Immature natural killer cell (primary cell): Measurements from ENCODE around the gene TGFA. TPM values are rescaled to one million over a fixed set of nuclear protein-coding genes. Genes with fewer than 3 reads are reported as not detected.

Source experiments
- DNase-seq, 3 donors: peaks; one replicate each; pipeline ENCODE4 v3.0.0; 2022; ENCODE audit warnings: mixed read lengths in 1 of 3
- H3K27ac Mint-ChIP-seq, 6 donors: one replicate each; pipeline ENCODE4 v1.8.0; 2020; ENCODE audit warnings: mixed read lengths in 6 of 6, mild to moderate bottlenecking in 5 of 6, inconsistent platforms in 4 of 6, moderate library complexity in 3 of 6
- H3K27me3 Mint-ChIP-seq, 3 donors: one replicate each; pipeline ENCODE4 v1.8.0; 2020 to 2021; ENCODE audit warnings: low read depth in 3 of 3, mild to moderate bottlenecking in 3 of 3, mixed read lengths in 3 of 3, moderate library complexity in 3 of 3, inconsistent platforms in 1 of 3
- H3K36me3 Mint-ChIP-seq, 3 donors: one replicate each; pipeline ENCODE4 v1.8.0; 2020; ENCODE audit warnings: mixed read lengths in 3 of 3, inconsistent platforms in 2 of 3, mild to moderate bottlenecking in 2 of 3
- H3K4me1 Mint-ChIP-seq, 2 donors: one replicate each; pipeline ENCODE4 v1.8.0; 2020; ENCODE audit warnings: inconsistent platforms in 2 of 2, mild to moderate bottlenecking in 2 of 2, mixed read lengths in 2 of 2, moderate library complexity in 1 of 2
- H3K4me3 Mint-ChIP-seq, 5 donors: one replicate each; pipeline ENCODE4 v1.8.0; 2020; ENCODE audit warnings: mild to moderate bottlenecking in 5 of 5, mixed read lengths in 5 of 5, inconsistent platforms in 3 of 5, moderate library complexity in 3 of 5
- H3K9me3 Mint-ChIP-seq, 6 donors: one replicate each; pipeline ENCODE4 v1.8.0; 2020; ENCODE audit warnings: mild to moderate bottlenecking in 6 of 6, mixed read lengths in 6 of 6, inconsistent platforms in 4 of 6, moderate library complexity in 3 of 6
- polyA plus RNA-seq, 3 donors: library from polyadenylated mRNA; unstranded; fragments of 300-500 nt; fragmentation: Illumina TruSeq; gene quantifications; one replicate each; pipeline ENCODE4 v1.2.3, GENCODE V29; 2021

Gene TGFA
- polyA plus RNA-seq, 3 donors from 2014 or later, result 2.1 to 5.5 (median 2.6) TPM

- no peaks in the 10 kb centered on the region for H3K9me3 Mint-ChIP-seq
- no peaks in the 10 kb centered on the region for H3K4me1 Mint-ChIP-seq
- H3K27me3 Mint-ChIP-seq, result peaks cover 0 to 16% (median 4%) of the 10 kb centered on the region in 3 donors
- no peak overlapping the region for H3K27ac Mint-ChIP-seq
- no peak overlapping the region for H3K4me3 Mint-ChIP-seq
- no peaks in the 10 kb centered on the region for H3K36me3 Mint-ChIP-seq
- no peak for DNase-seq
These were observed 8.3 kb upstream of the TGFA start for GRCh38 chr2:70561893-70562292.

- H3K4me1 Mint-ChIP-seq, result peaks cover 0 to 5% of the 10 kb centered on the region in 2 donors
- DNase-seq, result no peak
- H3K4me3 Mint-ChIP-seq, result no peak overlapping the region
- no peaks in the 10 kb centered on the region for H3K9me3 Mint-ChIP-seq
- no peaks in the 10 kb centered on the region for H3K36me3 Mint-ChIP-seq
- H3K27ac Mint-ChIP-seq, result no peak overlapping the region
- H3K27me3 Mint-ChIP-seq, result peaks cover 0 to 20% (median 4%) of the 10 kb centered on the region in 3 donors
These were observed 6.8 kb upstream of the TGFA start for GRCh38 chr2:70560442-70560841.

- H3K36me3 Mint-ChIP-seq, result no peaks in the 10 kb centered on the region
- H3K4me3 Mint-ChIP-seq, result no peak overlapping the region
- H3K9me3 Mint-ChIP-seq, result no peaks in the 10 kb centered on the region
- no peak for DNase-seq
- peaks cover 1 to 7% of the 10 kb centered on the region in 2 donors for H3K4me1 Mint-ChIP-seq
- peaks cover 0 to 20% (median 4%) of the 10 kb centered on the region in 3 donors for H3K27me3 Mint-ChIP-seq
- H3K27ac Mint-ChIP-seq, result no peak overlapping the region
These were observed 6.4 kb upstream of the TGFA start for GRCh38 chr2:70560040-70560439.

GRCh38 chr2:70558195-70558808 lies 4.7 kb upstream of the TGFA start:
- Mint-ChIP-seq H3K9me3 (no peaks in the 10 kb centered on the region), H3K4me1 (peaks cover 12 to 18% of the 10 kb centered on the region in 2 donors), H3K27ac (no peak overlapping the region), H3K27me3 (peaks cover under 1 to 23% (median 6%) of the 10 kb centered on the region in 3 donors), H3K4me3 (no peak overlapping the region), H3K36me3 (no peaks in the 10 kb centered on the region)
- no peak for DNase-seq

GRCh38 chr2:70557171-70557838 lies 3.7 kb upstream of the TGFA start:
- Mint-ChIP-seq H3K36me3 (no peaks in the 10 kb centered on the region), H3K9me3 (no peaks in the 10 kb centered on the region), H3K27me3 (peaks cover 4 to 26% (median 11%) of the 10 kb centered on the region in 3 donors), H3K4me3 (no peak overlapping the region), H3K4me1 (peaks cover 22 to 28% of the 10 kb centered on the region in 2 donors), H3K27ac (no peak overlapping the region)
- no peak for DNase-seq

DNA sequence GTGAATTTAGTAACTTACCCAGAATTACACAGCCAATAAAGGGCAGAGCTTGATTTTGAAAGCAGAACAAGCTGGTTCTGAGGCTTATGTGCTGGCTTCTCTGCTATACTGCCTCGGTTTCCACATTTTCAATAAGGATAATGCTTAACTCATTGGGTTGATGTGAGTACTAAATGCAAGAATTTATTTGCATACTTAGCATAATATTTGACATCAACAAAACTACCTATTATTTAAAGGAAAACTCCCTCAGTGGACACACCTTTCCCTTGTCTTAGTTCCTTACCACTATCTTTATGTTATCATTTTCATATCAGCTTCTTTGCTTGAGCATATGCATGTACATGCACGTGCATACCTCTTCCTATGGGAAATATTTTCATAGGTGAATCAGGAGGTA lies 3.0 kb upstream of the TGFA start:
- peaks cover 4 to 26% (median 7%) of the 10 kb centered on the region in 3 donors for H3K27me3 Mint-ChIP-seq
- H3K27ac Mint-ChIP-seq, result no peak overlapping the region
- H3K4me3 Mint-ChIP-seq, result peak overlapping the region in 3 of 5 donors; percentile 9 to 53 (median 38)
- no peaks in the 10 kb centered on the region for H3K9me3 Mint-ChIP-seq
- peaks cover 29 to 35% of the 10 kb centered on the region in 2 donors for H3K4me1 Mint-ChIP-seq
- no peak for DNase-seq
- no peaks in the 10 kb centered on the region for H3K36me3 Mint-ChIP-seq

- Mint-ChIP-seq H3K27ac (peak overlapping the region in 5 of 6 donors; percentile 40 to 79 (median 61)), H3K4me3 (peak overlapping the region; percentile 80 to 84 (median 82)), H3K9me3 (no peaks in the 10 kb centered on the region), H3K4me1 (peaks cover 35 to 44% of the 10 kb centered on the region in 2 donors), H3K27me3 (peaks cover 4 to 16% (median 7%) of the 10 kb centered on the region in 3 donors), H3K36me3 (no peaks in the 10 kb centered on the region)
- DNase-seq, result no peak
These were observed 789 bp upstream of the TGFA start for GRCh38 chr2:70554338-70554892.

DNA sequence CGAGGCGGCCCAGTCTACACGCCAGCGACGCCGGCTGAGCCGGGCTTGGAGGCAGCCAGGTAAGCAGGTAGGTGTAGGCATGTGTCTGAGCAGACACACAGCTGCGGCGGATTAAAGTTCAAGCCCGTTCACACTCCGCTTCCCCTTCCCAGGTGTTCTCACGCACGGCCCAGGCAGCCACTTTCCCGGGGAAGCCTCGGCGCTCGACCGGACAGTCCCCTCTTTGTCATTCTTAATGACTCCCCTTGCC lies 367 bp downstream of the TGFA start:
- Mint-ChIP-seq H3K27me3 (peaks cover 4 to 15% (median 7%) of the 10 kb centered on the region in 3 donors), H3K4me1 (peaks cover 35 to 44% of the 10 kb centered on the region in 2 donors), H3K4me3 (peak overlapping the region; percentile 89 to 96 (median 89)), H3K9me3 (no peaks in the 10 kb centered on the region), H3K27ac (peak overlapping the region; percentile 62 to 89 (median 79)), H3K36me3 (no peaks in the 10 kb centered on the region)
- DNase-seq, result no peak

DNA sequence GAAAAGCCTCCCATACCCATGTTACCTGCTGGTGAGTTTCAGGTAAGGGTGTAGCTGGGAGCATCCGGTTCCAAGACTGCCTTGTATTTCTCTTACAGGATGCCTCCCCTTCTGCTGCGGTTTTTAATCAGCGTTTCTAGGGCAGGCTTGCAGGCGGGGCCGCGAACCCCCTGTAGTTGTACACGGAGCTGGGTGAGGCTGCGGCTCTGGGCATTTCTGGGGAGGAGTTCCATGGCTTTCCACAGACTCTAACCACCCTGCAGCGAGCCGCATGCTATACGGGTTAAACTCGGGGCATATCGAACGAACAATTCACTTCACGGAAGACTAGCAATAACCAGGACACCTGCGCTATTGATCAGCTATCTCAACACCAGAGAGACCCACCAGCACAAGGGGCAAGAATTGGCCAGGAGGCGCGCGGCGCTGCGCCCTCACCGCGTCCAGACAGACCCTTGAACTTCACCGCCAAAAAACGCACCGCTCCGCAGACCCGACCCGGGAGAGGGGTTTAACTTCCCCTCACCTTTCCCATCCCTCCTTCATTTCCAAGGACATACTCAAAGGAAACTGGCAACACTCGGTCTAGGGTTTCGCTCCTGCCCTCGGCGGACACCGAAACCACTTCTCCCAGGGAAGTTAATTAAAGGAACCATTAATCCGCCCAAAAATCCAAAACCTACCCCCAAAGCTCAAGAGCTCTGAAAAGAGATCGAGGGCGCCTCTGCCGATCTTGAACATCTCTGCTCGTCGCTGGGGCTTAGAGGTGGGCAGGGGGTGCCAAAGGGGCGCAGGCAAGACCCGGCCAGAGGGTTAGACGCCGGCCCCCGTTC lies 909 bp downstream of the TGFA start:
- peak in 2 of 3 donors; percentile 3 to 13 for DNase-seq
- Mint-ChIP-seq H3K27ac (peak overlapping the region; percentile 49 to 89 (median 79)), H3K27me3 (peaks cover 4 to 12% (median 7%) of the 10 kb centered on the region in 3 donors), H3K4me3 (peak overlapping the region; percentile 89 to 96 (median 89)), H3K9me3 (no peaks in the 10 kb centered on the region), H3K4me1 (peaks cover 35 to 44% of the 10 kb centered on the region in 2 donors), H3K36me3 (no peaks in the 10 kb centered on the region)

DNA sequence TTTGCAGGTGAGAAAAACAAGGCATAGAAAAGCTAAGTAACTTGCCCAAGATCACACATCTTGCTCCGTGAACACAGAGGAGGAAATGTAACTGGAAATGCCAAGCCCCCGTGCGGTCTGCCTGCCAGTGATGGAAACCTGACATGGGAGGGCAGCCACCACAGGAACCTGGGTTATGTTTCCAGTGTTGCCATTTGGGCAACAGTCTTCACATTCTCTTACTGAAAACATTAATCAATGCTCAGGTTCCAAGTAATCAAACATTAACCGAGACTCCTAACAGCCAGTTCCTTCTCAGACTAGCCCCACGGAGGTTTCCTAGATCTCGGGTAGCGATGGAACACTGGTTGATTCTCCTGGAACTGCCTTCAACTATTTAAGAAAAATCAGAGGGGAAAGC lies 2.5 kb downstream of the TGFA start:
- H3K9me3 Mint-ChIP-seq, result no peaks in the 10 kb centered on the region
- peaks cover 35 to 41% of the 10 kb centered on the region in 2 donors for H3K4me1 Mint-ChIP-seq
- peak overlapping the region in 3 of 6 donors; percentile 6 to 66 (median 34) for H3K27ac Mint-ChIP-seq
- no peak for DNase-seq
- H3K4me3 Mint-ChIP-seq, result peak overlapping the region in 1 of 5 donors; percentile 1
- peaks cover 6 to 7% (median 7%) of the 10 kb centered on the region in 3 donors for H3K27me3 Mint-ChIP-seq
- no peaks in the 10 kb centered on the region for H3K36me3 Mint-ChIP-seq

GRCh38 chr2:70549962-70550361 lies 3.7 kb downstream of the TGFA start:
- Mint-ChIP-seq H3K27ac (no peak overlapping the region), H3K9me3 (no peaks in the 10 kb centered on the region), H3K4me1 (peaks cover 33 to 36% of the 10 kb centered on the region in 2 donors), H3K27me3 (peaks cover 5 to 7% (median 6%) of the 10 kb centered on the region in 3 donors), H3K4me3 (no peak overlapping the region), H3K36me3 (no peaks in the 10 kb centered on the region)
- DNase-seq, result no peak

DNA sequence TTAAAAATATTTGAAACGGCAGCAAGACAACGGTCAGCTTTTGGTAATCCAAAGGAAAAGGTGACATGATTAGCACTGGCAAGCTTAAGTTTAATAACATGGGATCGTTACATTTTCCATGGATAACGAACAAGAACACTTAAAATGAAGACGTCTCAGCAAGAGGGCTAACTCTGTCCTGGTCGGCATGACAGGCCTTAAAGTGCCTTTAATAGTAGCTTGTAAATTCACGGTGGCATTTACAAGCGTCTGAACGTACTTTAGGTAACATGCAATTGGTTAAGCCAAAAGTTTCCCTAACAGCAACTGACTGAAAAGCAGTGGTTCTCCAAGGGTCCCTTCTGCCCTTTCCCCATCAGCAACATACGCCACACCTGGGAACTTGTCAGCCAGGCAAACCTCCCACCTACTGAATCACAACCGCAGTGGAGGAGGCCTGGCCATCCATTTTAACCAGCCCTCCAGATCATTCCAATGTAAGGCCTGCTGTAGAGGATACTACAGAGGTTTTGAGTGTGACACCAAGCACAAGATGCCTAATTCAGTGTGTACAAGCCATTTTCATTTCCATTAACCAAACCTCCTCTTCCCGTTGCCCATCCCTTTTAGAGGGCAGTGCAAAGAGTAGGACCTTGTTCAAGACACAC lies 4.4 kb downstream of the TGFA start:
- no peaks in the 10 kb centered on the region for H3K36me3 Mint-ChIP-seq
- peaks cover 3 to 7% (median 6%) of the 10 kb centered on the region in 3 donors for H3K27me3 Mint-ChIP-seq
- H3K27ac Mint-ChIP-seq, result peak overlapping the region in 1 of 6 donors; percentile 11
- H3K4me1 Mint-ChIP-seq, result peaks cover 26 to 29% of the 10 kb centered on the region in 2 donors
- no peaks in the 10 kb centered on the region for H3K9me3 Mint-ChIP-seq
- H3K4me3 Mint-ChIP-seq, result no peak overlapping the region
- DNase-seq, result no peak

DNA sequence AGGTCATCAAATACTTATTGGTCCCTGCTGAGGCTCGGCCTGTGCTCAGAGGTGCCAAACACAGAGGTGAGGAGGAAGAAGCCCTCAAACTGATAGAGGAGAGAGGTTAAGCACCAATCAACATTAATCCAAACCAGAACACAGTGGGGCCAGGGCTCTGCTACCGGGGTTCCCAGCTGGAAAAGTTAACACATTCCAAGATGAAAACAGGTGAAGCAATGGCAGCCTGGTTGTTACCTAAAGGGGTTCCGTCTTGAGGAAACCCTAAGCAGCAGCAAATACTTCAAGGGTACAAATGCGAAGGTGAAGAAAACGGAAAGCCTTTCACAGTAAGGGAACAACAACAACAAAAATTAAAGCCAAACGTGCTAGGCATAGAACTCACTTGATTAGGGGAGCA lies 5.4 kb downstream of the TGFA start:
- Mint-ChIP-seq H3K9me3 (no peaks in the 10 kb centered on the region), H3K4me3 (no peak overlapping the region), H3K27ac (no peak overlapping the region), H3K4me1 (peaks cover 23 to 25% of the 10 kb centered on the region in 2 donors), H3K36me3 (no peaks in the 10 kb centered on the region), H3K27me3 (peaks cover 3 to 5% (median 4%) of the 10 kb centered on the region in 3 donors)
- no peak for DNase-seq
